GM18502 (cell line): ENCODE data around the gene CREB5.

Experiments
- ATAC-seq: cut with Tn5 transposase; IDR thresholded peaks from one replicate; pipeline ENCODE4 v1.9.1; 2021; ENCODE audit warnings: mild to moderate bottlenecking; ENCODE audit not compliant: unreplicated experiment, poor library complexity

CREB5 gene

GRCh38 chr7:28854750-28855074 lies 442.4 kb downstream of the CREB5 start:
- no peak for ATAC-seq

GRCh38 chr7:28855538-28856217 lies 443.4 kb downstream of the CREB5 start:
- no peak for ATAC-seq

- ATAC-seq, result no peak
Measured at GRCh38 chr7:28856656-28857055, 444.3 kb downstream of the CREB5 start.

- ATAC-seq, result no peak
Measured at GRCh38 chr7:28858206-28858605, 445.9 kb downstream of the CREB5 start.

- no peak for ATAC-seq
Measured at GRCh38 chr7:28858895-28859294, 446.6 kb downstream of the CREB5 start.

- no peak for ATAC-seq
Measured at GRCh38 chr7:28861825-28862224, 449.5 kb downstream of the CREB5 start.

- ATAC-seq, result no peak
Measured at GRCh38 chr7:28862595-28863272, 450.4 kb downstream of the CREB5 start.

GRCh38 chr7:28865601-28866144 lies 453.4 kb downstream of the CREB5 start:
- ATAC-seq, result no peak

- no peak for ATAC-seq
Measured at GRCh38 chr7:28868712-28869111, 456.4 kb downstream of the CREB5 start.

GRCh38 chr7:28871077-28871476 lies 458.8 kb downstream of the CREB5 start:
- no peak for ATAC-seq

- ATAC-seq, result no peak
Measured at GRCh38 chr7:28871631-28872030, 459.3 kb downstream of the CREB5 start.

GRCh38 chr7:28872226-28872625 lies 459.9 kb downstream of the CREB5 start:
- ATAC-seq, result no peak

- no peak for ATAC-seq
Measured at GRCh38 chr7:28873365-28873764, 461.0 kb downstream of the CREB5 start.

GRCh38 chr7:28874001-28874400 lies 461.7 kb downstream of the CREB5 start:
- no peak for ATAC-seq
